Measurements from ENCODE around the gene CISTR. TPM values are rescaled to one million over a fixed set of nuclear protein-coding genes. Genes with fewer than 3 reads are reported as not detected.

Gene CISTR
- total RNA-seq, 1 donor from 2014 or later, result not detected

DNA sequence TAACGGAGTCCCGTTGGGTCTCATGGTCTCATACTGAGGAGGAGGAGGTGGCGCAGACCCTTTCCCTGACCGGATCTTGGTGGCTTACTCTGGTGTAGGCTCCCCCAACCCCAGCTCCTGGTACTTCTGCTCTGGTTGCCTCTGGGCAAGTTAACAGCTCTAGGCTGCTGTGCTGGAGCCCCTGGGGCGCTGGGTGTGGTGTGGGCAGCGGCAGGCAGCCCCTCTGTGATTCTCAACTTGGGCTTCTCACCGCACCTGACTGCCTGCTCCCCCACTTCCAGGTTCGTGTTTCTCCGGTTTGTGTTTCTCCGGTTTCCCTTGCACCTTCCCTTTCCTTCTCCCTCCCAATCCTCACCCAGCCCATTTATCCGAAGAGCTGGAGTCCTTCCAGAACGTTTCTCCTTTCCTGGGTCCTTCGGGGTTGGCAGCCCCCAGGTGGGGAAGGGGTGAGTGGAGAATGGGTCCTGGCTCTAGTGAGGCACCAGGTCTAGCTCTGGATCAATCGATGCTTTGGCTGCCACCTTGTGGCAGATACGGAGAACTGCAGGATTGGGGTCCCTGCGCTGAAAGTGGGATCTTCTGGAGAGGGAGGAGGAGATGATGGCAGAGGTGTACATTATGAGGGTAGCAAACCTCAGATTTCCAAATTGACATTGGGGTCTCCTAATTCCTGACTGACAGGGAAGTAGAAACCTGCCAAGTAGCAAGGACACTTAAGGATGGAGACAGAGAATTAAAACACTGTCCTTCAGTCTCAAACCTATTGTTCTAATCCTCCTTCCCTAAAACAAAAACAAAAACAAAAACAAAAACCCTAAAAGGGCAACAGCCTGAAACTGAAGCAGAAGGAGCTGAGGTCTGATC is 8.3 kb downstream of the CISTR start:
- Mint-ChIP-seq H3K27ac (ENCODE audit: unreplicated experiment) (no peak overlapping the region), H3K27me3 (ENCODE audit: low read depth) (peaks cover 35% of the 10 kb centered on the region), H3K36me3 (ENCODE audit: low read depth) (no peaks in the 10 kb centered on the region), H3K4me1 (ENCODE audit: low read depth) (peaks cover 17% of the 10 kb centered on the region), H3K9me3 (ENCODE audit: low read depth) (no peaks in the 10 kb centered on the region), H3K4me3 (ENCODE audit: unreplicated experiment) (no peak overlapping the region)
- TF ChIP-seq, protein P1, sequence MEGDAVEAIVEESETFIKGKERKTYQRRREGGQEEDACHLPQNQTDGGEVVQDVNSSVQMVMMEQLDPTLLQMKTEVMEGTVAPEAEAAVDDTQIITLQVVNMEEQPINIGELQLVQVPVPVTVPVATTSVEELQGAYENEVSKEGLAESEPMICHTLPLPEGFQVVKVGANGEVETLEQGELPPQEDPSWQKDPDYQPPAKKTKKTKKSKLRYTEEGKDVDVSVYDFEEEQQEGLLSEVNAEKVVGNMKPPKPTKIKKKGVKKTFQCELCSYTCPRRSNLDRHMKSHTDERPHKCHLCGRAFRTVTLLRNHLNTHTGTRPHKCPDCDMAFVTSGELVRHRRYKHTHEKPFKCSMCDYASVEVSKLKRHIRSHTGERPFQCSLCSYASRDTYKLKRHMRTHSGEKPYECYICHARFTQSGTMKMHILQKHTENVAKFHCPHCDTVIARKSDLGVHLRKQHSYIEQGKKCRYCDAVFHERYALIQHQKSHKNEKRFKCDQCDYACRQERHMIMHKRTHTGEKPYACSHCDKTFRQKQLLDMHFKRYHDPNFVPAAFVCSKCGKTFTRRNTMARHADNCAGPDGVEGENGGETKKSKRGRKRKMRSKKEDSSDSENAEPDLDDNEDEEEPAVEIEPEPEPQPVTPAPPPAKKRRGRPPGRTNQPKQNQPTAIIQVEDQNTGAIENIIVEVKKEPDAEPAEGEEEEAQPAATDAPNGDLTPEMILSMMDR (IDR thresholded peaks at IDR 0.05), result peak; percentile 90
- no peak for DNase-seq (ENCODE audit: low spot score)

DNA sequence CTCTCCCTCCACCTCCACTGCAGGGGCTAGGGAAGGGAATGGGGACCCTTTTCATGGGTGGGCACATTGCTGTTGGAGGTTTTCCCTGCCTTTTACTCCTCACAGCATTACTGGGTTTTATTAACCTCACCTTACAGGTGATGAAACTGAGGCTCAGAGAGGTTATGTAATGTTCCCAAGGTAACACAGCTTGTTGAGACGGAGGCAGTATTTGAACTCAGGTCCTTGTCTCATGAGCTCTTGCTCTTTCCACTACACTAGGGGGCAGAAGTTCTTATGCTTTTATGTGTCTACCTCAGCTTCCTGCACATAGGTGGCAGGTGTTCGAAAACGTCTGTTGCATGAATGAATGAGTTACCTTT is 11.7 kb downstream of the CISTR start:
- Mint-ChIP-seq H3K4me3 (ENCODE audit: unreplicated experiment) (peak overlapping the region; percentile 61), H3K27ac (ENCODE audit: unreplicated experiment) (no peak overlapping the region), H3K9me3 (ENCODE audit: low read depth) (no peaks in the 10 kb centered on the region), H3K27me3 (ENCODE audit: low read depth) (peaks cover 65% of the 10 kb centered on the region), H3K4me1 (ENCODE audit: low read depth) (peaks cover 11% of the 10 kb centered on the region), H3K36me3 (ENCODE audit: low read depth) (no peaks in the 10 kb centered on the region)
- no peak for DNase-seq (ENCODE audit: low spot score)
- TF ChIP-seq, protein P1 (IDR thresholded peaks at IDR 0.05), result no peak

DNA sequence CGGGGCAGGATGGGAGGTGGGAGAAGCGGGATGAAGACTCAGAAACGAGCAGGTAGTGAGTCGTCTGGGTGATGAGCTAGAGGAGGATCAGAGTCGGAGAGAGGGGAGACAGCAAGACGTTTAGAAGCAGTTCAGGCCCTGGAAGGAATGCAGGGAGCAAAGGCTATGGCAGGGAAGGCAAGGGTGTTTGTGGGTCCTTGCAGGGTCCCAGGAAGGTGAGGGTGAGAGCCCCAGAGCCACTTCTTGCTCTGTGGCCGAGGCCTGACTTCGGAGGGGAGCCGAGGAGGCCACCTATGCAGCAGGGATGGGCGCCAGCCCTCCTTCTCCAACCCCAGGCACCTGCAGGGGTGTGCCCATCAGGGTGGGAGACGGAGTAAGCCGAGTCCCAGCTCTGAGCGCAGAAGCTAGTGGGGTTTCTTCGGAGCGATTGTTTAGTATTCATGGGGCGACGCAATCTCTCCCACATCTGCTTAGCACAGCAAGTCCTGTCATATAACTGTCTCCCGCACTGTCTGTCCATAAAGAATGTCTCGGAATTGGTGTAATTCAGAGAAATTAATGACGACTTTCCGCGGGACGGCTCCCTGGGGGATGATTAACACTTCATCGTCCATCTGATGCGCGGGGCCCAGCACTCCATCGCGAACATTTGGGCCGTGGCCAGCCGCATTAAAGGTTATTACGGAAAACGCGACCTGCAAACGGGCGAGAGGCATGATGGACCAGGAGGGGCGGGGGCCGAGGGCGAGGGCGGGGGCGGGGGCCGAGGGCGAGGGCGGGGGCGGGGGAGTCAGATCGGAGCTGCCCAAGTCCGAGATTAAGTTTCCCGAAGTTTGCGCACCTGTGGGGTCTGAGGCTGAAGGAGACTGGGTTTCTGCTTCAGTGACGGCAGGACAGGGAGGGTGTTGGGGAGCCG is 12.3 kb downstream of the CISTR start:
- Mint-ChIP-seq H3K27me3 (ENCODE audit: low read depth) (peaks cover 61% of the 10 kb centered on the region), H3K36me3 (ENCODE audit: low read depth) (no peaks in the 10 kb centered on the region), H3K4me3 (ENCODE audit: unreplicated experiment) (peak overlapping the region; percentile 61), H3K27ac (ENCODE audit: unreplicated experiment) (no peak overlapping the region), H3K9me3 (ENCODE audit: low read depth) (no peaks in the 10 kb centered on the region), H3K4me1 (ENCODE audit: low read depth) (peaks cover 11% of the 10 kb centered on the region)
- TF ChIP-seq, protein P1 (IDR thresholded peaks at IDR 0.05), result no peak
- DNase-seq (ENCODE audit: low spot score), result no peak

DNA sequence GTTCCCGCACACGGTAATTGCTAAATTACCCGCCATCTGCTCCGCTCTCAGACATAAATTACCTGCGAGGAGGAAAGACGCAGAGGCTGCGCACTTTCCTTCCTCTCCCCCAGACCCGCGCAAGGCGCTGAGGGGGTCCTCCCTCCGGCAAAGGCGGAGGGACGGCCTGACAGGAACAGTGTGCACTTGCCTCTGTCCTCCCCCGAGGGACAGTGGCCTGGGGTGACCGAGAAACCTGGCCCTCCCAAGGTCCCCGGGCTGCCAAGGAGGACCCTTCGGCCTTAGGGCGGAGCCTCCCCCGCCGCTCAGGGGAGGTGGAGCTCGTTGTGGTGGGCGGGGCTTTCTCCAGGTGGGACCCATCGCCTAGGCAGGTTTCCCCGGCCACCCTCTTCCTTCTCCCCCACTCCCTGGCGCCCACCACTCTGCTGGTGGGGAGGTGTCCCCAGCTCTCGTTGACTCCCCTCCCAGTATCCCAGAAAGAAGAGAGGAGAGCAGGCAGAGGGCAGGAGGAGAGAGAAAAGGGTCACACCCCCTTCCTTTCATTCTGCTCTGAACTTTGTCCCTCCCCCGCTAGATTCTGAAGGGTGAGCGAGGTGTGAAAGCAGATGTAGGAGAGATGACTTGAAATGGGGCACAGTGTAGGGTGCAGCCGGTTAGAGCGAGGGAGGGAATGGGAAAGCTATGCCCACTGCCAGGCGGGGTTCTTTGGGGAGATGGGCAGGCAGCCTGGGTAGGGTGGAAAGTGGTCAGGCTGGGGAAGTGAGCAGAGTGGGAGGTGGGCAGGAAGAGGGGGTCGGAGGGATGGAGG is 13.2 kb downstream of the CISTR start:
- Mint-ChIP-seq H3K4me1 (ENCODE audit: low read depth) (peaks cover 15% of the 10 kb centered on the region), H3K9me3 (ENCODE audit: low read depth) (no peaks in the 10 kb centered on the region), H3K4me3 (ENCODE audit: unreplicated experiment) (no peak overlapping the region), H3K36me3 (ENCODE audit: low read depth) (no peaks in the 10 kb centered on the region), H3K27me3 (ENCODE audit: low read depth) (peaks cover 61% of the 10 kb centered on the region), H3K27ac (ENCODE audit: unreplicated experiment) (no peak overlapping the region)
- DNase-seq (ENCODE audit: low spot score), result no peak
- TF ChIP-seq, protein P1 (IDR thresholded peaks at IDR 0.05), result no peak

Data from chondrocyte (in vitro differentiated cells).